Spleen (tissue), 11 donors: ENCODE data around the gene AMBRA1. TPM values are rescaled to one million over a fixed set of nuclear protein-coding genes. Genes with fewer than 3 reads are reported as not detected.
A peak's percentile ranks its signal among the peaks of the same experiment; 100 is the strongest.

Experiments used
- DNase-seq: peaks from one replicate; pipeline ENCODE4 v3.0.0-alpha.2; 2020
- H3K27ac ChIP-seq, 8 donors: fragments of 200-600 bp; sonication (generic) in 7 of 8; 1 replicate in 4 of 8; 2 replicates in 4 of 8; pipeline versions ENCODE4 v1.5.0 to v1.8.0; 2016 to 2021; ENCODE audit warnings: inconsistent platforms in 4 of 8, mild to moderate bottlenecking in 4 of 8, moderate library complexity in 1 of 8
- H3K27me3 ChIP-seq, 7 donors: fragments of 200-600 bp; sonication (generic) in 6 of 7; replicated peaks in 1 of 7; 1 replicate in 4 of 7; 2 replicates in 3 of 7; pipeline versions ENCODE4 v1.5.0 to v1.8.0; 2016 to 2021; ENCODE audit warnings: inconsistent platforms in 3 of 7, mild to moderate bottlenecking in 1 of 7
- H3K36me3 ChIP-seq, 6 donors: fragments of 200-600 bp; sonication (generic) in 5 of 6; 1 replicate in 4 of 6; 2 replicates in 2 of 6; pipeline versions ENCODE4 v1.5.0 to v1.8.0; 2016 to 2021; ENCODE audit warnings: inconsistent platforms in 2 of 6
- H3K4me1 ChIP-seq, 6 donors: fragments of 200-600 bp; sonication (generic) in 5 of 6; 1 replicate in 3 of 6; 2 replicates in 3 of 6; pipeline versions ENCODE4 v1.5.0 to v1.8.0; 2016 to 2021; ENCODE audit warnings: inconsistent platforms in 3 of 6
- H3K4me3 ChIP-seq, 8 donors: fragments of 200-600 bp; sonication (generic) in 7 of 8; 1 replicate in 4 of 8; 2 replicates in 4 of 8; pipeline versions ENCODE4 v1.5.0 to v1.8.0; 2016 to 2021; ENCODE audit warnings: inconsistent platforms in 4 of 8, mild to moderate bottlenecking in 4 of 8, moderate library complexity in 2 of 8
- H3K9me3 ChIP-seq, 8 donors: fragments of 200-600 bp; sonication (generic) in 7 of 8; 1 replicate in 4 of 8; 2 replicates in 4 of 8; pipeline versions ENCODE4 v1.5.0 to v1.8.0; 2016 to 2021; ENCODE audit warnings: inconsistent platforms in 4 of 8
- POLR2A ChIP-seq, 3 donors: fragments of 450-650 bp; IDR thresholded peaks; one replicate each; pipeline ENCODE4 v1.5.1; 2017; ENCODE audit warnings: antibody characterized with exemption in 3 of 3, mild to moderate bottlenecking in 1 of 3
- POLR2AphosphoS5 ChIP-seq, 3 donors: sonication (generic); formaldehyde crosslinking; IDR thresholded peaks; one replicate each; pipeline ENCODE4 v1.5.1; 2017; ENCODE audit warnings: antibody characterized with exemption in 3 of 3
- WGBS, 5 donors: extraction: QIAGEN DNeasy Blood & Tissue Kit in 3 of 5; methylation state at CpG; one replicate each; pipeline versions ENCODE4 v1.1.5 to v1.1.7; 2013 to 2018; 5-methylcytosine and 5-hydroxymethylcytosine counted together
- intact Hi-C: fragments of 100-400 bp; cut with DNase I; formaldehyde crosslinking; loops from one replicate; pipeline ENCODE4 v1.15.0; 2023; ENCODE audit warnings: low total_unique reads
- polyA plus RNA-seq, 3 donors: library from polyadenylated mRNA; stranded (reverse); fragments of 200-250 nt; gene quantifications; one replicate each; pipeline ENCODE4 v1.2.1, GENCODE V29; 2013
- total RNA-seq, 7 donors: library from RNA; depleted of rRNA in 3 of 7; stranded (reverse); fragments of >200 nt in 3 of 7; fragmentation: NEBNext Ultra II Directional in 4 of 7; extraction: Animal tissue kit (Norgen Biotek cat#: 25700) in 4 of 7; gene quantifications; one replicate each; pipeline versions ENCODE4 v1.1.0 to v1.2.1, GENCODE V29; 2016 to 2021
- TF ChIP-seq, protein P1 (sequence below), 11 experiments: fragments of 200-600 bp in 7 of 11; fragments of 450-650 bp in 4 of 11; sonication (generic) in 4 of 11; IDR thresholded peaks in 8 of 11; conservative IDR thresholded peaks in 3 of 11; 1 replicate in 7 of 11; 2 replicates in 4 of 11; pipeline versions ENCODE4 v1.4.0 to v1.8.0; 2016 to 2021; ENCODE audit warnings: antibody characterized with exemption in 11 of 11, inconsistent platforms in 4 of 11, mild to moderate bottlenecking in 1 of 11
- donor health status: healthy with polysubstance abuse.
- donor health status: DM: no; HTN: no; CAD: no; lungs with moderate emphysema.
- donor health status: DM: no; HTN: no; CAD: no.
- donor health status: Bipolar disorder and iron deficiency.
- donor health status: healthy.
- donor health status: DM: no; HTN: no; CAD: no.
- donor health status: DM: yes; HTN: yes; CAD: no.

AMBRA1 gene
- total and polyA plus RNA-seq, 10 donors = 3.6 to 54.6 (median 37.7) TPM

DNA sequence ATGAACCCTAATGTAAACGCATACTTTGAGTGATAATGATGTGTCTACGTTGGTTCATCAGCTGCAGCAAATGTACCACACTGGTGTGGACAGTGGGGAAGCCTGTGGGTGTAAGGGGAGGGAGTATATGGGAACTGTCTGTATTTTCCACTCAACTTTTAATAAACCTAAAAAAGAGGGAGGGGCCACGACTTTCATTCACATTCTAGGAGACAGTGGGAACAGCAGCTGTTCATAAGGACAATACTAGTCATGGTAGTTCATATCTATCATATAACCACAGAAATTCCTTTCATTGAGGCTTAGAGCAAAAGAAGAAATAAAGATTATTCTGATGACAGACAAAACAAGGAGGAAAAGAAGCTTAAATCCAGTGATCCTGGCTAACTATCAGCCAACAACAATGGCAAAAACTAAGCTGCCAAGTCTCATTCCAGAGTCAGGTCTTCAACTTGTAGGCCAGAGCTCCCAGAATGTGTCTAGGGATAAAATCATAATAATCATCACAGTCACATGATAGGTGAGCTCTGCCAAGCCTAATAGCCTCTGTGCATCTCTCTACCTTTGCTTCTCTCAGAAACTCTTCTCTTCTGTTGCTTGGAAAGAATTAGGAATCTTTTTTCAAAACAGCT lies 142.9 kb downstream of the AMBRA1 start:
- no peak for DNase-seq
- no peaks in the 10 kb centered on the region for H3K9me3 ChIP-seq
- no peak overlapping the region for H3K4me3 ChIP-seq
- no peak for TF ChIP-seq POLR2A (IDR thresholded peaks at IDR 0.05)
- TF ChIP-seq POLR2AphosphoS5 (IDR thresholded peaks at IDR 0.05) = no peak
- TF ChIP-seq, protein P1, sequence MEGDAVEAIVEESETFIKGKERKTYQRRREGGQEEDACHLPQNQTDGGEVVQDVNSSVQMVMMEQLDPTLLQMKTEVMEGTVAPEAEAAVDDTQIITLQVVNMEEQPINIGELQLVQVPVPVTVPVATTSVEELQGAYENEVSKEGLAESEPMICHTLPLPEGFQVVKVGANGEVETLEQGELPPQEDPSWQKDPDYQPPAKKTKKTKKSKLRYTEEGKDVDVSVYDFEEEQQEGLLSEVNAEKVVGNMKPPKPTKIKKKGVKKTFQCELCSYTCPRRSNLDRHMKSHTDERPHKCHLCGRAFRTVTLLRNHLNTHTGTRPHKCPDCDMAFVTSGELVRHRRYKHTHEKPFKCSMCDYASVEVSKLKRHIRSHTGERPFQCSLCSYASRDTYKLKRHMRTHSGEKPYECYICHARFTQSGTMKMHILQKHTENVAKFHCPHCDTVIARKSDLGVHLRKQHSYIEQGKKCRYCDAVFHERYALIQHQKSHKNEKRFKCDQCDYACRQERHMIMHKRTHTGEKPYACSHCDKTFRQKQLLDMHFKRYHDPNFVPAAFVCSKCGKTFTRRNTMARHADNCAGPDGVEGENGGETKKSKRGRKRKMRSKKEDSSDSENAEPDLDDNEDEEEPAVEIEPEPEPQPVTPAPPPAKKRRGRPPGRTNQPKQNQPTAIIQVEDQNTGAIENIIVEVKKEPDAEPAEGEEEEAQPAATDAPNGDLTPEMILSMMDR (IDR thresholded peaks at IDR 0.05 in 8 of 11, conservative IDR thresholded peaks at IDR 0.05 in 3 of 11) = no peak
- intact Hi-C loops = no loop called here
- H3K4me1 ChIP-seq = peaks cover 0 to 23% (median 0%) of the 10 kb centered on the region in 6 donors
- H3K27ac ChIP-seq = no peak overlapping the region
- WGBS, 5 donors = 89 to 98% (median 92%) methylated on average over 3 of the region's 3 CpGs
- no peaks in the 10 kb centered on the region for H3K27me3 ChIP-seq
- peaks cover 0 to 8% (median 0%) of the 10 kb centered on the region in 6 donors for H3K36me3 ChIP-seq

DNA sequence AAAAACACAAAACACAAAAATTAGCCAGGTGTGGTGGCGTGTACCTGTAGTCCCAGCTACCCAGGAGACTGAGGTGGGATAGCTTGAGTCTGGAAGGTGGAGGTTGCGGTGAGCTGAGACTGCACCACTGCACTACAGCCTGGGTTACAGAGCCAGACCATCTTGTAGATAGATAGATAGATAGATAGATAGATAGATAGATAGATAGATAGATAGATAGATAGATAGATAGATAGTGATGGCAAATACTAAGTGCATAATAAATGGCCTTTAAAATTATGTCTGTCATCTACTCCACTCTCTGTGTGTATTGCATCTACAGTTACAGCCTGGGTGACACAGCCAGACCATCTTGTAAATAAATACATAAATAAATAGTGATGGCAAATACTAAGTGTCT lies 146.3 kb downstream of the AMBRA1 start:
- H3K4me3 ChIP-seq = no peak overlapping the region
- no peak overlapping the region for H3K27ac ChIP-seq
- no peaks in the 10 kb centered on the region for H3K9me3 ChIP-seq
- TF ChIP-seq POLR2AphosphoS5 (IDR thresholded peaks at IDR 0.05) (no peak), POLR2A (IDR thresholded peaks at IDR 0.05) (no peak)
- TF ChIP-seq, protein P1 (IDR thresholded peaks at IDR 0.05 in 8 of 11, conservative IDR thresholded peaks at IDR 0.05 in 3 of 11) = no peak
- peaks cover 0 to 21% (median 0%) of the 10 kb centered on the region in 6 donors for H3K4me1 ChIP-seq
- no peak for DNase-seq
- WGBS, 5 donors = 91 to 100% (median 94%) methylated on average over 2 of the region's 2 CpGs
- intact Hi-C loops = no loop called here
- peaks cover 0 to 20% (median 6%) of the 10 kb centered on the region in 6 donors for H3K36me3 ChIP-seq
- no peaks in the 10 kb centered on the region for H3K27me3 ChIP-seq

DNA sequence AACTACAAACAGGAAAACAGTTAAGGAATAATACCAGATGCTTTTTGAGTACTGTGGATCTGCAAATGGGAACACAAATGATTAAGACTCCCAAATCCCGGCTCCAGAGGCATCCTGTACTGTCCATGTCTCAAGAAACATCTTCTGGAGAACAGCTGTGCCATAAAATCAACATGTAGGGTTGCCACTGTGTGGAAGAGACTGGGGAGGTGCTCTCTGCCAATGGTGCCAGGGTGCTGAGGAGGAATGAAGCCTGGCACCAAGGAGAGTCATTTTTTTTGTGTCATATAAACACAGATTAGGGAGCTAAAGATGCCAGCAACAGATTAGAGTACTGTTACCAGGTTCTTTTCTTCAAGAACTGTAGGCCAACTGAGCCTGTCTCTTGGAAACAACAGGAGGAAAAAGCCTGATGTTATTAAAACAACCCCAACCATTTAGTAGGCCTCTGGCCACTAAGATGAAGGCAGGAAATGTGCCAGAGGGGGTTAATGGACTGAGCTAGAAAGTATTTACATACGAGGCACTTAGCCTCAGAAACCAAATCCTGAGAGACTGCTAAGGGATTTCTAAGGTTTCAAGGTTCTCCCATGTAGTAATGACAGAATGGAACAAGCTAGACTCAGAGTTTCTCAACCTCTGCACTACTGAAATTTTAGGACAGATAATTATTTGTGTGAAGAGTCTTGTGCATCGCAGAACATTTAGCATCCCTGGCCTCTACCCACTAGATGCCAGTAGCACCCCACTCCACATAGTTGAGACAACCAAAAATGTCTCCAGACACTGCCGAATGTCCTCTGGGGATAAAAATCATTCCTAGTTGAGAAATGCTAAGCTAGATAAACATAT lies 147.7 kb downstream of the AMBRA1 start:
- Histone ChIP-seq H3K4me1 (peaks cover 0 to 21% (median 0%) of the 10 kb centered on the region in 6 donors), H3K27me3 (no peaks in the 10 kb centered on the region), H3K36me3 (peaks cover 0 to 34% (median 17%) of the 10 kb centered on the region in 6 donors), H3K4me3 (no peak overlapping the region), H3K9me3 (no peaks in the 10 kb centered on the region), H3K27ac (peak overlapping the region in 1 of 8 donors; percentile 10)
- DNase-seq = no peak
- intact Hi-C loops = no loop called here
- TF ChIP-seq POLR2A (IDR thresholded peaks at IDR 0.05) (no peak), POLR2AphosphoS5 (IDR thresholded peaks at IDR 0.05) (no peak)
- TF ChIP-seq, protein P1 (IDR thresholded peaks at IDR 0.05 in 8 of 11, conservative IDR thresholded peaks at IDR 0.05 in 3 of 11) = no peak
- 69 to 77% (median 73%) methylated on average over 4 of the region's 4 CpGs for WGBS, 5 donors
